Measurements from ENCODE around the gene ALDH1L1.

DNA sequence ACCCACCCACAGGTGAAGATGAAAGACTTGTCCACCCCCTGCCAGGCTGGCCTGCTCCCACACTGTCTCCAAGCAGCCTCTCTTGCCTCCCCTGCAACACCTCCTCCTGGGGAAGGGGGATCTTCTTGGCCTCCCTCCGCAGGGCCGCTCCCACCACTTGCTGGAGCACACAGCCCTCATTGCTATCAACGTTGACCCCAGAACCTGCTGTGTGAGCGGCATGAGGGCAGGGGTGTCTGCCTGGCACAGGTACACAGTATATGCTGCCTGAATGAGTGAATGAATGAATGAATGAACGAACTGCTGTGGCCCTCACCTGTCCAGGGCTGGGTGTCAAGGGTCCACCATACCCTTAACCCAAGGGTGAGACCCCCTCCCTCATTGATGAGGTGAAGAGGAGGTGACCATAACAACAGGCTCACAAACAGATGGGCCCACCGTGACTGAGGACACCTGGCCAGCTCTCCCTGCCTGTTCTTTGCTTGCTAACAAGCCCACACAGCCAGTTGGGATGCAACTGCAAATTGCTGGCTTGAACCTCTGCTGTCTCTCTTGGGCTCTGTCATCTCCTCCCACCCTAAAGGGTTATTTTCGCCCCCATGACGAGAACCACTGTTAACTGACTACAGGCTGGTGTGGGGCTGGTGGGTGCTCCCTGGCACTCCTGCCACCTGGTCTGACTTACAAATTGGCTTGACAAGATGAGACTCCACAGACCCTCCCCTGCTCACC, 118.9 kb downstream of the ALDH1L1 start:
- TF ChIP-seq CBFB (CRISPR knock-in tag; IDR thresholded peaks at IDR 0.05; ENCODE audit: low read depth), result no peak
- TF ChIP-seq, protein P1, sequence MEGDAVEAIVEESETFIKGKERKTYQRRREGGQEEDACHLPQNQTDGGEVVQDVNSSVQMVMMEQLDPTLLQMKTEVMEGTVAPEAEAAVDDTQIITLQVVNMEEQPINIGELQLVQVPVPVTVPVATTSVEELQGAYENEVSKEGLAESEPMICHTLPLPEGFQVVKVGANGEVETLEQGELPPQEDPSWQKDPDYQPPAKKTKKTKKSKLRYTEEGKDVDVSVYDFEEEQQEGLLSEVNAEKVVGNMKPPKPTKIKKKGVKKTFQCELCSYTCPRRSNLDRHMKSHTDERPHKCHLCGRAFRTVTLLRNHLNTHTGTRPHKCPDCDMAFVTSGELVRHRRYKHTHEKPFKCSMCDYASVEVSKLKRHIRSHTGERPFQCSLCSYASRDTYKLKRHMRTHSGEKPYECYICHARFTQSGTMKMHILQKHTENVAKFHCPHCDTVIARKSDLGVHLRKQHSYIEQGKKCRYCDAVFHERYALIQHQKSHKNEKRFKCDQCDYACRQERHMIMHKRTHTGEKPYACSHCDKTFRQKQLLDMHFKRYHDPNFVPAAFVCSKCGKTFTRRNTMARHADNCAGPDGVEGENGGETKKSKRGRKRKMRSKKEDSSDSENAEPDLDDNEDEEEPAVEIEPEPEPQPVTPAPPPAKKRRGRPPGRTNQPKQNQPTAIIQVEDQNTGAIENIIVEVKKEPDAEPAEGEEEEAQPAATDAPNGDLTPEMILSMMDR (IDR thresholded peaks at IDR 0.05), result no peak
- no peak for TF ChIP-seq TCF7 (CRISPR knock-in tag; IDR thresholded peaks at IDR 0.05; ENCODE audit: low read depth)
- no peak for TF ChIP-seq SP1 (CRISPR knock-in tag; conservative IDR thresholded peaks at IDR 0.05)
- TF ChIP-seq, protein P2, sequence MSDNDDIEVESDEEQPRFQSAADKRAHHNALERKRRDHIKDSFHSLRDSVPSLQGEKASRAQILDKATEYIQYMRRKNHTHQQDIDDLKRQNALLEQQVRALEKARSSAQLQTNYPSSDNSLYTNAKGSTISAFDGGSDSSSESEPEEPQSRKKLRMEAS (CRISPR knock-in tag; IDR thresholded peaks at IDR 0.05), result no peak
- no peak for TF ChIP-seq OVOL2 (CRISPR knock-in tag; IDR thresholded peaks at IDR 0.05; ENCODE audit: borderline replicate concordance)
- TF ChIP-seq, protein P3, sequence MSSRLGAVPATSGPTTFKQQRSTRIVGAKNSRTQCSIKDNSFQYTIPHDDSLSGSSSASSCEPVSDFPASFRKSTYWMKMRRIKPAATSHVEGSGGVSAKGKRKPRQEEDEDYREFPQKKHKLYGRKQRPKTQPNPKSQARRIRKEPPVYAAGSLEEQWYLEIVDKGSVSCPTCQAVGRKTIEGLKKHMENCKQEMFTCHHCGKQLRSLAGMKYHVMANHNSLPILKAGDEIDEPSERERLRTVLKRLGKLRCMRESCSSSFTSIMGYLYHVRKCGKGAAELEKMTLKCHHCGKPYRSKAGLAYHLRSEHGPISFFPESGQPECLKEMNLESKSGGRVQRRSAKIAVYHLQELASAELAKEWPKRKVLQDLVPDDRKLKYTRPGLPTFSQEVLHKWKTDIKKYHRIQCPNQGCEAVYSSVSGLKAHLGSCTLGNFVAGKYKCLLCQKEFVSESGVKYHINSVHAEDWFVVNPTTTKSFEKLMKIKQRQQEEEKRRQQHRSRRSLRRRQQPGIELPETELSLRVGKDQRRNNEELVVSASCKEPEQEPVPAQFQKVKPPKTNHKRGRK (CRISPR knock-in tag; IDR thresholded peaks at IDR 0.05; ENCODE audit: borderline replicate concordance), result no peak
